ENCODE data around the gene TFIP11. TPM values are rescaled to one million over a fixed set of nuclear protein-coding genes. Genes with fewer than 3 reads are reported as not detected.

The TFIP11 gene
- total RNA-seq, 1 experiment from 2014 or later = 29.8 TPM

GRCh38 chr22:26542831-26543230 lies 30.6 kb upstream of the TFIP11 start:
- in situ Hi-C loops (cut with HindIII; ENCODE audit: low pct_unique_long_range_greater_than_20kb, low sequenced_read_pairs) (no loop called here), intact Hi-C loops (cut with micrococcal nuclease; ENCODE audit: unreplicated experiment) (no loop called here)
- no peaks in the 10 kb centered on the region for H3K36me3 ChIP-seq (ENCODE audit: control insufficient read depth, insufficient read depth, low read length)
- TF ChIP-seq CTCF (IDR thresholded peaks at IDR 0.05) = no peak
- no peak for TF ChIP-seq POLR2AphosphoS5 (IDR thresholded peaks at IDR 0.05; ENCODE audit: low read depth, low read length)
- no peak for TF ChIP-seq SIN3A (IDR thresholded peaks at IDR 0.05; ENCODE audit: borderline replicate concordance, insufficient read depth, low read depth, low read length)
- TF ChIP-seq TCF7L2 (IDR thresholded peaks at IDR 0.05; ENCODE audit: low read depth, low read length) = no peak
- TF ChIP-seq REST (IDR thresholded peaks at IDR 0.05; ENCODE audit: insufficient read depth in 1 of 2, low read depth in 2 of 2, low read length in 1 of 2) = no peak
- no peak overlapping the region for H3K27ac ChIP-seq (ENCODE audit: low read length)
- no peaks in the 10 kb centered on the region for H3K9me3 ChIP-seq (ENCODE audit: control insufficient read depth, insufficient read depth, low read depth, low read length)
- no peaks in the 10 kb centered on the region for H3K4me1 ChIP-seq (ENCODE audit: control insufficient read depth, insufficient read depth, low read length)
- no peak overlapping the region for H3K4me3 ChIP-seq (ENCODE audit: low read depth in 2 of 2, low read length in 2 of 2)
- ATAC-seq = no peak
- CTCF ChIA-PET = no interaction called here
- BruUV-seq (replicated peaks) = no TSS peak
- POLR2A ChIA-PET = no interaction called here
- no peaks in the 10 kb centered on the region for H3K27me3 ChIP-seq (ENCODE audit: control insufficient read depth, insufficient read depth, low read length)
- DNase-seq (ENCODE audit: low read depth, low spot score) = no peak

- no peak overlapping the region for H3K27ac ChIP-seq (ENCODE audit: low read length)
- ATAC-seq (no peak), DNase-seq (ENCODE audit: low read depth, low spot score) (no peak)
- TF ChIP-seq POLR2AphosphoS5 (IDR thresholded peaks at IDR 0.05; ENCODE audit: low read depth, low read length) = no peak
- TF ChIP-seq TCF7L2 (IDR thresholded peaks at IDR 0.05; ENCODE audit: low read depth, low read length) = no peak
- TF ChIP-seq SIN3A (IDR thresholded peaks at IDR 0.05; ENCODE audit: borderline replicate concordance, insufficient read depth, low read depth, low read length) = no peak
- TF ChIP-seq CTCF (IDR thresholded peaks at IDR 0.05) = no peak
- no TSS peak for BruUV-seq (replicated peaks)
- CTCF ChIA-PET = no interaction called here
- POLR2A ChIA-PET = no interaction called here
- no peaks in the 10 kb centered on the region for H3K27me3 ChIP-seq (ENCODE audit: control insufficient read depth, insufficient read depth, low read length)
- H3K36me3 ChIP-seq (ENCODE audit: control insufficient read depth, insufficient read depth, low read length) = no peaks in the 10 kb centered on the region
- intact Hi-C loops (cut with micrococcal nuclease; ENCODE audit: unreplicated experiment) (no loop called here), in situ Hi-C loops (cut with HindIII; ENCODE audit: low pct_unique_long_range_greater_than_20kb, low sequenced_read_pairs) (no loop called here)
- no peaks in the 10 kb centered on the region for H3K9me3 ChIP-seq (ENCODE audit: control insufficient read depth, insufficient read depth, low read depth, low read length)
- H3K4me3 ChIP-seq (ENCODE audit: low read depth in 2 of 2, low read length in 2 of 2) = no peak overlapping the region
- H3K4me1 ChIP-seq (ENCODE audit: control insufficient read depth, insufficient read depth, low read length) = no peaks in the 10 kb centered on the region
Measured at GRCh38 chr22:26541167-26541819, 29.0 kb upstream of the TFIP11 start.
